Endometrium (tissue), 2 donors: ENCODE data around the gene ALG1L2.
"Not testable (repeated sequence)": the region's sequence is repeated elsewhere in the genome, so short reads cannot be mapped to it uniquely, and the experiment has no call there.

Experiments used
- FAIRE-seq: peaks from 2 replicates; lab custom pipeline; 2012; peaks lifted over from hg19 to GRCh38; lab: Jason Lieb, UNC
- donor health status: control.
- donor health status: control.

The ALG1L2 gene

GRCh38 chr3:130125406-130125805 lies 43.8 kb downstream of the ALG1L2 start:
- FAIRE-seq, result not testable (repeated sequence)

DNA sequence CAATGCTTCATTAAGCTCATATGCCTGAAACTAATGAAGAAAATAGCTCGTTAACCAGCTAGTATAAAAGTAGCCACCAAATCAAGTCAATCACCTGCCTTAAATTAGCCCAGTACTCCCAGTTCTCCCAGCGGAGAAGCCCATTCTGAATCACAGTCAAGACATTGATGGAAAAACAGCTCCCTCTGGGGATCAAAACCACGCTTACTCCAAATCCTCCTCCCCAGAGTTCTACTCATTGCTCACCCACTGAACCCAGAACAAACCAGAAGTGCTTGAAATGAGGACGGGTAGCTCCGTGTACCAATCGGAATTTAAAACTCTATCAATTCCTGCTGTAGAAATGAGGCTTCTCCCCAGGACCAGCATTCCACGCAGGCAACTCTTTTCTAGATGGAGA lies 54.7 kb downstream of the ALG1L2 start:
- FAIRE-seq, result not testable (repeated sequence)

GRCh38 chr3:130137685-130138084 lies 56.1 kb downstream of the ALG1L2 start:
- FAIRE-seq, result not testable (repeated sequence)

DNA sequence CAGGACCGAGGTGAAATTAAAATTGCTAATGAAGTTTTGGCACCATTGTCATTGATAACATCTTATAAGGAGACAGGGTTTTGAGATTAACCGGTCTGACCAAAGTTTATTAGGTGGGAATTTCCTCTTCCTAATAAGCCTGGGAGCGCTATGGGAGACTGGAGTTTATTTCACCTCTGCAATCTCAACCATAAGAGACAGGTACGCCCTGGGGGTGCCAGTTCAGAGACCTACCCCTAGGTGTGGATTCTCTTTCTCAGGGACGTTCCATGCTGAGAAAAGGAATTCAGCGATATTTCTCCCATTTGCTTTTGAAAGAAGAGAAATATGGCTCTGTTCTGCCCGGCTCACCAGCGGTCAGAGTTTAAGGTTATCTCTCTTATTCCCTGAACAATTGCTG lies 57.4 kb downstream of the ALG1L2 start:
- not testable (repeated sequence) for FAIRE-seq

DNA sequence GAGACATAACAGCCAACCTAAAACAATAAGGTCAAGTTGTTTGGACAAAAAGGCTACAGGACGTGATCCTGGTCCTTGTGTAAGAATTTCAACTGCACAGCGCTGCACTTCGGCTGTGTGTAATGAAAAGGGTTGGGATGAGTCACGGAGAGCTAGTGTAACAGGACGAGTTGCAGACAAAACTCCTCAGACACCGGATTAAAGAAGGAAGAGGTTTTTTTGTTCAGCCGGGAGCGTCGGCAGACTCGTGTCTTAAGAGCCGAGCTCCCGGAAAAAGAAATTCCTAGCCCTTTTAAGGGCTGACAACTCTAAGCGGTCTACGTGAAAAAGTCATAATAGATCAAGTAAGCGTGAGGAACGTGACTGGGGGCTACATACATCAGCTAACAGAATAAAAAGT lies 59.1 kb downstream of the ALG1L2 start:
- not testable (repeated sequence) for FAIRE-seq

- FAIRE-seq, result not testable (repeated sequence)
Measured at GRCh38 chr3:130143648-130144327, 62.2 kb downstream of the ALG1L2 start.

GRCh38 chr3:130144328-130144650 lies 62.7 kb downstream of the ALG1L2 start:
- FAIRE-seq, result not testable (repeated sequence)

DNA sequence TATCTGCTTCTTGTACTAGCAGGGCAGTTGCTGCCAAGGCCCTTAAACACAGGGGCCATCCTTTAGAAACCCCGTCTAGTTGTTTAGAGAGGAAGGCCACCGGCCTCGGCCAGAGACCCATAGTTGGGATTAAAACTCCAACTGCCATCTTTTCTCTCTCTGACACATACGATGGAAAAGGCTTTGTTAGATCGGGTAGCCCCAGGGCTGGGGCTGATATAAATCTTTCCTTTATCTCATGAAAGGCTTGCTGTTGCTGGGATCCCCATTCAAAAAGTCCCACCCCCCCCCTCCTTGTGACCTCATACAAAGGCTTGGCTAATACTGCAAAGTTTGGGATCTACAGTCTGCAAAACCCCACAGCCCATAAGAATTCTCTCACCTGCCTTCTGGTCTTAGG lies 63.8 kb downstream of the ALG1L2 start:
- not testable (repeated sequence) for FAIRE-seq

DNA sequence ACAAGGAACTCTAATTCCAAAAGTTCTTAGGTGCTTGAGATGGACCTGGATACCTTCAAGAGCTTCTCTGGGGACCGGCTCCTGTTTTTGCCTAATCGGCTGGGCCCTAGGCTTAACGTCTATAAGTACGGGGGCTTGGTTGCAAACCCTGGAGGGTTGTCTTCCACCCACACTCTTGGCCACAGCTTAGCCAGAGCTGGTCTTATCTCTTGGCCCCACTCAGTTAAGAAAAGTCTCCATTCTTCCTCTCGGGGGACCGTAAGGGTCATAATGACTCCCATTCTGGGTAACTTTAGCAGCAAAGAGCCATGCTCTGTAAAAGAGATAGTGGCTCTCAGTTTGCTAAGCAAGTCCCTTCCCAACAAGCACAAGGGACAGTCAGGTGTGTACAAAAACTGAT lies 64.8 kb downstream of the ALG1L2 start:
- FAIRE-seq, result not testable (repeated sequence)
